ENCODE data around the gene BPIFA3. TPM values are rescaled to one million over a fixed set of nuclear protein-coding genes. Genes with fewer than 3 reads are reported as not detected.

BPIFA3 gene
- total RNA-seq, 1 donor from 2014 or later: not detected

GRCh38 chr20:33172781-33173180, 44.4 kb upstream of the BPIFA3 start:
- Histone ChIP-seq H3K9ac (no peak overlapping the region), H3K9me3 (ENCODE audit: low read depth) (peaks cover 8% of the 10 kb centered on the region), H3K79me2 (ENCODE audit: low read depth) (no peaks in the 10 kb centered on the region), H3K27ac (no peak overlapping the region), H3K4me1 (peaks cover 4% of the 10 kb centered on the region), H2AFZ (replicated peaks) (no peak overlapping the region), H3K4me3 (no peak overlapping the region), H3K4me2 (no peak overlapping the region), H3K27me3 (no peaks in the 10 kb centered on the region), H3F3A (ENCODE audit: low read depth) (no peaks in the 10 kb centered on the region), H3K36me3 (no peaks in the 10 kb centered on the region), H4K20me1 (ENCODE audit: low read depth) (no peaks in the 10 kb centered on the region)
- H3K4me3 Mint-ChIP-seq: no peak overlapping the region
- peaks cover 4% of the 10 kb centered on the region for H3K27me3 Mint-ChIP-seq (ENCODE audit: insufficient read depth, low read depth)
- TF ChIP-seq EZH2phosphoT487 (IDR thresholded peaks at IDR 0.05) (no peak), CTCF (IDR thresholded peaks at IDR 0.05) (no peak), EZH2 (IDR thresholded peaks at IDR 0.05) (no peak)
- no peaks in the 10 kb centered on the region for H3K36me3 Mint-ChIP-seq
- H3K27ac Mint-ChIP-seq: no peak overlapping the region
- peaks cover 13% of the 10 kb centered on the region for H3K9me3 Mint-ChIP-seq
- DNase-seq (ENCODE audit: low spot score): no peak
- no peaks in the 10 kb centered on the region for H3K4me1 Mint-ChIP-seq

- peaks cover 12% of the 10 kb centered on the region for H3F3A ChIP-seq (ENCODE audit: low read depth)
- H3K79me2 ChIP-seq (ENCODE audit: low read depth): no peaks in the 10 kb centered on the region
- Mint-ChIP-seq H3K4me3 (no peak overlapping the region), H3K4me1 (peaks cover 3% of the 10 kb centered on the region), H3K9me3 (peaks cover 3% of the 10 kb centered on the region), H3K27ac (no peak overlapping the region), H3K27me3 (ENCODE audit: insufficient read depth, low read depth) (peaks cover 5% of the 10 kb centered on the region), H3K36me3 (no peaks in the 10 kb centered on the region)
- no peak overlapping the region for H3K4me3 ChIP-seq
- H3K9ac ChIP-seq: no peak overlapping the region
- H3K4me1 ChIP-seq: peaks cover 10% of the 10 kb centered on the region
- H3K27ac ChIP-seq: no peak overlapping the region
- no peaks in the 10 kb centered on the region for H3K27me3 ChIP-seq
- no peak for DNase-seq (ENCODE audit: low spot score)
- H3K9me3 ChIP-seq (ENCODE audit: low read depth): no peaks in the 10 kb centered on the region
- no peak overlapping the region for H3K4me2 ChIP-seq
- H3K36me3 ChIP-seq: no peaks in the 10 kb centered on the region
- no peaks in the 10 kb centered on the region for H4K20me1 ChIP-seq (ENCODE audit: low read depth)
- TF ChIP-seq EZH2phosphoT487 (IDR thresholded peaks at IDR 0.05) (no peak), EZH2 (IDR thresholded peaks at IDR 0.05) (no peak), CTCF (IDR thresholded peaks at IDR 0.05) (no peak)
- no peak overlapping the region for H2AFZ ChIP-seq (replicated peaks)
Observed at GRCh38 chr20:33175123-33175522, 42.0 kb upstream of the BPIFA3 start.

GRCh38 chr20:33176101-33176500, 41.1 kb upstream of the BPIFA3 start:
- Histone ChIP-seq H3F3A (ENCODE audit: low read depth) (peaks cover 12% of the 10 kb centered on the region), H3K36me3 (no peaks in the 10 kb centered on the region), H2AFZ (replicated peaks) (no peak overlapping the region), H3K4me2 (no peak overlapping the region), H3K4me1 (peaks cover 10% of the 10 kb centered on the region), H3K27me3 (no peaks in the 10 kb centered on the region), H3K79me2 (ENCODE audit: low read depth) (no peaks in the 10 kb centered on the region), H3K27ac (no peak overlapping the region), H3K9ac (no peak overlapping the region), H3K9me3 (ENCODE audit: low read depth) (no peaks in the 10 kb centered on the region), H3K4me3 (no peak overlapping the region), H4K20me1 (ENCODE audit: low read depth) (no peaks in the 10 kb centered on the region)
- Mint-ChIP-seq H3K9me3 (no peaks in the 10 kb centered on the region), H3K36me3 (no peaks in the 10 kb centered on the region), H3K4me1 (peaks cover 3% of the 10 kb centered on the region), H3K27me3 (ENCODE audit: insufficient read depth, low read depth) (peaks cover 5% of the 10 kb centered on the region), H3K4me3 (no peak overlapping the region), H3K27ac (no peak overlapping the region)
- no peak for TF ChIP-seq EZH2 (IDR thresholded peaks at IDR 0.05)
- TF ChIP-seq CTCF (IDR thresholded peaks at IDR 0.05): no peak
- TF ChIP-seq EZH2phosphoT487 (IDR thresholded peaks at IDR 0.05): no peak
- DNase-seq (ENCODE audit: low spot score): peak; percentile 31

All from neural progenitor cell (in vitro differentiated cells).